Cardiac muscle cell (in vitro differentiated cells and primary cell): ENCODE results near the gene INSIG1. TPM values are rescaled to one million over a fixed set of nuclear protein-coding genes. Genes with fewer than 3 reads are reported as not detected.

ENCODE experiments used
- DNase-seq, 2 donors: peaks; one replicate each; pipeline versions ENCODE4 v3.0.0 to v3.0.0-alpha.2; 2010 to 2017; ENCODE audit warnings: low read depth in 1 of 2, low spot score in 1 of 2
- H3K27ac ChIP-seq: fragments of 200-600 bp; sonication (generic); 2 replicates; pipeline ENCODE4 v1.5.1; 2016
- H3K27me3 ChIP-seq: fragments of 200-600 bp; sonication (generic); 2 replicates; pipeline ENCODE4 v1.6.0; 2016; ENCODE audit warnings: control low read depth
- H3K36me3 ChIP-seq: fragments of 200-600 bp; sonication (generic); 2 replicates; pipeline ENCODE4 v1.5.1; 2016; ENCODE audit warnings: control low read depth
- H3K4me1 ChIP-seq: fragments of 200-600 bp; sonication (generic); 2 replicates; pipeline ENCODE4 v1.8.1; 2017; ENCODE audit warnings: low read depth, mild to moderate bottlenecking, mixed run types
- H3K4me3 ChIP-seq: fragments of 200-600 bp; sonication (generic); 2 replicates; pipeline ENCODE4 v1.5.1; 2016; ENCODE audit warnings: mild to moderate bottlenecking
- H3K9me3 ChIP-seq: fragments of 200-600 bp; sonication (generic); 2 replicates; pipeline ENCODE4 v1.5.1; 2017; ENCODE audit warnings: low read depth, mild to moderate bottlenecking, control low read depth
- polyA plus RNA-seq: library from polyadenylated mRNA; unstranded; fragments of >200 nt; fragmentation: Nextera tagmentation; extraction: Ambion mirVana; gene quantifications from 2 replicates; pipeline ENCODE4 v1.2.1, GENCODE V29; 2016
- total RNA-seq: library from RNA; depleted of rRNA; stranded (reverse); fragments of >200 nt; gene quantifications from 2 replicates; pipeline ENCODE4 v1.2.3, GENCODE V29; 2016
- TF ChIP-seq, protein P1 (sequence below): IDR thresholded peaks from 2 replicates; pipeline ENCODE4 v1.5.1; 2012; ENCODE audit warnings: low read depth, mild to moderate bottlenecking, low read length

The INSIG1 gene
- total and polyA plus RNA-seq, 2 experiments from 2014 or later: 76.3 to 103 TPM

DNA sequence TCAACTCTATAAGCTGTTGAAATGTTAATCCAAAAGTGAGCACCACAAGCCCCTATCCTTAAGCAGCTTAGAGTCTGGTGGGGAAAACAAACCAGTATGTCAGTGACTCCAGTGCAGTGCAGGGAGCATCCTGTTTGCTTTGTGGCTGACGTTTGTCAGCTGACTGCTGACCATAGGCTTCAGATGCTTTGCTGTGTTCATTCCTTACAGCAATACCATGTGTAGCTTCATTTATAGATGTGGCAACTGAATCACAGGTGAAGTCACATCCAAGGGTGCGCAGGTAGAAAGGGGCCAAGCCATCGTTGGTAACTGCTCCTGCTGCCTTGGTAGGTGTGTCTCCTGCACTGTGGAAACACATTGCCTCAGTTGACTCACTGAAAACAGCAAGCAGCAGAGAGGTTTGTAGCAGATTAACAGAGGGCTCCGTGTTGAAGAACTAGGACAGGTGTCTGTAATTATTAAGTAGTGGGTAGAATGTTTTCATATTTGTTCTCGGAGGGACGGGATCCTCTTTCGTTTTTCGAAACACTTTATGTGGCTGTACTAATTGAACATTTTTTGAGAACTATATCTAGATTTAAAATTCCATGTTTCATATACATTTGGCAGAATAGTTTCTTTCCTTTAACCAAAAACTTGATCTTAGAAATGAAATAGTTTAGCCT is 2.0 kb downstream of the INSIG1 start:
- peak overlapping the region; percentile 63 for H3K4me3 ChIP-seq
- peak overlapping the region; percentile 54 for H3K27ac ChIP-seq
- peaks cover 48% of the 10 kb centered on the region for H3K4me1 ChIP-seq
- TF ChIP-seq, protein P1, sequence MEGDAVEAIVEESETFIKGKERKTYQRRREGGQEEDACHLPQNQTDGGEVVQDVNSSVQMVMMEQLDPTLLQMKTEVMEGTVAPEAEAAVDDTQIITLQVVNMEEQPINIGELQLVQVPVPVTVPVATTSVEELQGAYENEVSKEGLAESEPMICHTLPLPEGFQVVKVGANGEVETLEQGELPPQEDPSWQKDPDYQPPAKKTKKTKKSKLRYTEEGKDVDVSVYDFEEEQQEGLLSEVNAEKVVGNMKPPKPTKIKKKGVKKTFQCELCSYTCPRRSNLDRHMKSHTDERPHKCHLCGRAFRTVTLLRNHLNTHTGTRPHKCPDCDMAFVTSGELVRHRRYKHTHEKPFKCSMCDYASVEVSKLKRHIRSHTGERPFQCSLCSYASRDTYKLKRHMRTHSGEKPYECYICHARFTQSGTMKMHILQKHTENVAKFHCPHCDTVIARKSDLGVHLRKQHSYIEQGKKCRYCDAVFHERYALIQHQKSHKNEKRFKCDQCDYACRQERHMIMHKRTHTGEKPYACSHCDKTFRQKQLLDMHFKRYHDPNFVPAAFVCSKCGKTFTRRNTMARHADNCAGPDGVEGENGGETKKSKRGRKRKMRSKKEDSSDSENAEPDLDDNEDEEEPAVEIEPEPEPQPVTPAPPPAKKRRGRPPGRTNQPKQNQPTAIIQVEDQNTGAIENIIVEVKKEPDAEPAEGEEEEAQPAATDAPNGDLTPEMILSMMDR: no peak
- peaks cover 5% of the 10 kb centered on the region for H3K36me3 ChIP-seq
- H3K27me3 ChIP-seq: no peaks in the 10 kb centered on the region
- no peaks in the 10 kb centered on the region for H3K9me3 ChIP-seq
- no peak for DNase-seq

DNA sequence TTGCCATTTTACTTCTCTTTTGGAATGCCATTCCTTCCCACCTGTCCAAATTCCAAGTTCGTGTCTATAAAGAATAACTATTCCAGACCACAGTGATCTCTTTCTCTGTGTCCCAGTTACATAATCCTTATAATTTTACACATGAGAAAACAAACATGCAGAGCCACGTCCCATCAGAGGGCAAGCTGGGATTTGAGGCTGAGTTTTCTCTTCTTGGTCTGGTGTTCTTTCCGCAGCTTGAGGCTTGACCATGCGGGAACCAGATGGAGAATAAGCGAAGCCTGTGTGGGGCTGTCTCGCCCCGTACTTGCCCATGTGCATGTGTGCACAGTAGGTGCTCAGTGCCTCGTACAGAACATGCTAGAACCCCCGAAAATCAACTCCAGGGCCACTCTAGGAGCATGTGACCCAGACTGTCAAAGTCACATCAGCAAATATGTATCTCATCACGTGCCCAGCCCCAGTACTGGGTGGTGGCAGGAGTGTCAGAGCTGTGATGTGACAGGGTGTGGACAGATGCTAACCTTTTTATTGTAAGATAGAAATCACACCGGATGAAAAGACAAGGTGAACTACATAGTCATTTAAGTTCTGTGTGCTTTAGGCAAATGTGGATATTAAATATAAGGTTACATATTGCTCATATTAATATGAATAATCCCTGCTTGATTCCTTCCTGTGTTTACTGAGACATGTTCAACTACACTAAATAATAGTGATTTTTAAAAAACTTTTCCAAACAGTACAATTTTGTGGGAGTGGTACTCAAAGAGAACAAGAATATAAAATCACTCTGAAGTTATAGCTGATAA is 3.2 kb downstream of the INSIG1 start:
- DNase-seq: no peak
- Histone ChIP-seq H3K27ac (no peak overlapping the region), H3K4me3 (no peak overlapping the region), H3K27me3 (no peaks in the 10 kb centered on the region), H3K9me3 (no peaks in the 10 kb centered on the region), H3K4me1 (peaks cover 57% of the 10 kb centered on the region), H3K36me3 (peaks cover 5% of the 10 kb centered on the region)
- TF ChIP-seq, protein P1: no peak

DNA sequence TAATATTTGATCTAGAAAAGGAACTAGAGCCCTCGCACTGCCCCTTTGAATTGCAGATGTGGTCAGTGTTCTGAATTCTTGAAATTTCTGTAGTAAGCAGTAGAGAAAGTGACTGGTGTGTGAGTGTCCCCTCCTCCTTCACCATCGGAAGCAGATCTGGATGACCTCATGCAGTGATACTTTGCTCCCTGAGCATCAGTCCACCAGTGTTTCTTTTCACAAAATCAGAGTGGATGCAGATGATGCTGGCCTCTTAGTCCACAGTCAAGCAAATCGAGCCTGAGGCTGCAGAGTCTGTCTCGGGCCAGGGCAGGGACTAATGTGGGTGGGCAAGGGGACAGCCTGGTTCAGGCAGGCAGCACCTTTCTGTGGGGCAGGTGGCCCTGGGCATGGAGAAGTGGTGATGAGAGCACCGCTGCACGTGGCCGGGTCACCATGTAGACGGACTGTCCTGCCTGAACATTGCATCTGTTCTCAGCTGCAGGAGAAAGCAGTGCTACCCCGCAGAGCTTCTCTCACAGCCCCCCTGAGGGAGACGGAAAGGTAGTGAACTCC is 5.4 kb downstream of the INSIG1 start:
- Histone ChIP-seq H3K36me3 (peaks cover 11% of the 10 kb centered on the region), H3K27me3 (no peaks in the 10 kb centered on the region), H3K4me1 (peaks cover 58% of the 10 kb centered on the region), H3K27ac (peak overlapping the region; percentile 83), H3K9me3 (no peaks in the 10 kb centered on the region), H3K4me3 (no peak overlapping the region)
- DNase-seq: no peak
- TF ChIP-seq, protein P1: no peak

DNA sequence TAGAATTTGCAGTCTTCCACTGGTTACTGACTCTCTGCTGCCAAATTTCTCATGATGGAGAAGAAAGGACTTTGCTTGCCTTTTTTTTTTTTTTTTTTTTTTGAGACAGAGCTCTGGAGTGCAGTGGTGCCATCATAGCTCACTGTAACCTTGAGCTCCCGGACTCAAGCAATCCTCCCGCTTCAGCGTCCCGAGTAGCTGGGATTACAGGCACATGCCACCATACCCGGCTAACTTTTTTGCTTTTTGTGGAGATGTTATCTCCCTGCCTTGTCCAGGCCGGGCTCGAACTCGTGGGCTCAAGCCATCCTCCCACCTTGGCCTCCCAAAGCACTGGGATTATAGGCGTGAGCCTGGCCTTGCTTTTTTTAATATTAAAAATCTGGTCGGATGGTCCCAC is 6.2 kb downstream of the INSIG1 start:
- TF ChIP-seq, protein P1: no peak
- Histone ChIP-seq H3K4me3 (no peak overlapping the region), H3K4me1 (peaks cover 58% of the 10 kb centered on the region), H3K36me3 (peaks cover 18% of the 10 kb centered on the region), H3K27me3 (no peaks in the 10 kb centered on the region), H3K27ac (peak overlapping the region; percentile 83), H3K9me3 (no peaks in the 10 kb centered on the region)
- DNase-seq: no peak

DNA sequence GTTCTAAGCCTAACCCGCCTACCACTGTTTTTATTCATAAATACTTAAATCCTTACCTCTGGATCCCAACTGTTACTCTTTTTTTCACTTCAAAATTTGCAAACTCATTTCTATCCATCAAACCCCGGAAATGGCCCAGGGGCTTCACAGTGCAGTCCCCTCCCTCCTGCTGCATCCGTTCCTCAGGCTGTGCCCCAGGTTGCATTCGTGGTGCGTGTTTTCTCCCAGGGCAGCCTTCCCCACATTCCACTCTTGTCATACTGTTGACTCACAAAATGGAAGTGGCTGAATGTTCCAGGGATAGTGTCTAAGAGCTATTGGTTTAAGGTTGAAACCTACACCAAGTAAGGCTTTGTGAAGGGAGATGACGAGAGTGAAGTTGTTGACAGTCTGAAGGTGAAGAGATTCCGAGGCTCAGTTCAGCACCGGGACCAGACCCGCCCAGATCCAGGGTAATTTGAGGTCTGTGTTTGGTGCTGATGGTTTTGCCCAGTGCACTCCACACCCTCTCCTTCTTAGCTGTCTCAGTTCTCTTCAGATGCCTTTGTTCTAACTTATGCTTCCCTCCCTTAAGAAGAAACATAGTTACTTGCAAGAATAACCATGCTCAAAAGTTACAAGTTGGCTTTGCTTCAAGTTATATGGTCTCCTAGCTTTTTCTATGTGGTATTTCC is 7.7 kb downstream of the INSIG1 start:
- H3K27me3 ChIP-seq: no peaks in the 10 kb centered on the region
- DNase-seq: no peak
- no peaks in the 10 kb centered on the region for H3K9me3 ChIP-seq
- peaks cover 30% of the 10 kb centered on the region for H3K36me3 ChIP-seq
- H3K4me3 ChIP-seq: no peak overlapping the region
- peak overlapping the region; percentile 13 for H3K27ac ChIP-seq
- TF ChIP-seq, protein P1: no peak
- peaks cover 47% of the 10 kb centered on the region for H3K4me1 ChIP-seq
